Keratinocyte (primary cell): ENCODE measurements around the gene DLG1. TPM values are rescaled to one million over a fixed set of nuclear protein-coding genes. Genes with fewer than 3 reads are reported as not detected.

ENCODE experiments used
- DNase-seq: peaks from one replicate; pipeline ENCODE4 v3.0.0-alpha.2; 2011; ENCODE audit warnings: low read depth, missing footprints, low spot score
- FAIRE-seq: peaks from 2 replicates; lab custom pipeline; 2011; peaks lifted over from hg19 to GRCh38; lab: Jason Lieb, UNC
- H2AFZ ChIP-seq: 2 replicates; pipeline ENCODE4 v1.6.0; 2012; ENCODE audit warnings: low read length, control low read depth, inconsistent platforms; ENCODE audit not compliant: control insufficient read depth
- H3K27ac ChIP-seq: 2 replicates; pipeline ENCODE4 v1.5.1; 2011; ENCODE audit warnings: low read length; ENCODE audit not compliant: control insufficient read depth, insufficient read depth
- H3K27me3 ChIP-seq: 3 replicates; pipeline ENCODE4 v1.6.0; 2011; ENCODE audit warnings: low read length; ENCODE audit not compliant: control insufficient read depth, insufficient read depth; ENCODE audit errors: extremely low read depth
- H3K36me3 ChIP-seq, 2 experiments: 2 replicates in 1 of 2; 3 replicates in 1 of 2; pipeline ENCODE4 v1.5.1; 2011; ENCODE audit warnings: low read length in 2 of 2, mild to moderate bottlenecking in 1 of 2; ENCODE audit not compliant: control insufficient read depth in 2 of 2, insufficient read depth in 2 of 2; ENCODE audit errors: extremely low read depth in 1 of 2
- H3K4me1 ChIP-seq: 3 replicates; pipeline ENCODE4 v1.5.1; 2011; ENCODE audit warnings: low read length; ENCODE audit not compliant: control insufficient read depth, insufficient read depth; ENCODE audit errors: extremely low read depth
- H3K4me2 ChIP-seq: 3 replicates; pipeline ENCODE4 v1.6.0; 2011; ENCODE audit warnings: low read depth, low read length; ENCODE audit not compliant: control insufficient read depth, insufficient read depth; ENCODE audit errors: extremely low read depth
- H3K4me3 ChIP-seq, 3 experiments: fragments of 200-600 bp in 1 of 3; sonication (generic) in 1 of 3; 2 replicates in 2 of 3; 3 replicates in 1 of 3; pipeline ENCODE4 v1.5.1; 2011 to 2016; ENCODE audit warnings: low read length in 3 of 3, mild to moderate bottlenecking in 3 of 3, control low read depth in 2 of 3, inconsistent platforms in 1 of 3, low read depth in 1 of 3, mixed read lengths in 1 of 3, mixed run types in 1 of 3, moderate library complexity in 1 of 3; ENCODE audit not compliant: control insufficient read depth in 2 of 3, insufficient read depth in 2 of 3; ENCODE audit errors: extremely low read depth in 1 of 3
- H3K79me2 ChIP-seq: 2 replicates; pipeline ENCODE4 v1.6.0; 2012; ENCODE audit warnings: low read length; ENCODE audit not compliant: control insufficient read depth, insufficient read depth
- H3K9ac ChIP-seq: 3 replicates; pipeline ENCODE4 v1.6.0; 2011; ENCODE audit warnings: low read length; ENCODE audit not compliant: control insufficient read depth, insufficient read depth; ENCODE audit errors: extremely low read depth
- H3K9me1 ChIP-seq: 3 replicates; pipeline ENCODE4 v1.6.0; 2011; ENCODE audit warnings: low read length; ENCODE audit not compliant: control insufficient read depth, insufficient read depth; ENCODE audit errors: extremely low read depth
- H3K9me3 ChIP-seq: 2 replicates; pipeline ENCODE4 v1.5.1; 2012; ENCODE audit warnings: low read depth, low read length; ENCODE audit not compliant: control insufficient read depth
- H4K20me1 ChIP-seq: 3 replicates; pipeline ENCODE4 v1.6.0; 2011; ENCODE audit warnings: low read length; ENCODE audit not compliant: control insufficient read depth, insufficient read depth; ENCODE audit errors: extremely low read depth
- EZH2 ChIP-seq: IDR thresholded peaks from one replicate; pipeline ENCODE4 v1.6.1; 2012; ENCODE audit warnings: inconsistent platforms, mild to moderate bottlenecking, low read length, moderate library complexity
- dilution Hi-C: fragments of 300-500 bp; cut with MboI; formaldehyde crosslinking; loops from one replicate; pipeline ENCODE4 v1.7.0; 2020; ENCODE audit warnings: low sequenced_read_pairs; ENCODE audit not compliant: extremely low pct_ligation_motif_present
- polyA plus RNA-seq, 5 experiments: library from polyadenylated mRNA; depleted of rRNA in 3 of 5; stranded (reverse) in 3 of 5; stranded (forward) in 1 of 5; unstranded in 1 of 5; fragments of >200 nt; gene quantifications; 1 replicate in 1 of 5; 2 replicates in 3 of 5; 3 replicates in 1 of 5; pipeline versions ENCODE4 v1.2.1 to v1.2.3, GENCODE V29; 2011 to 2012; ENCODE audit warnings: missing spikeins in 2 of 5, low read depth in 1 of 5, low replicate concordance in 1 of 5
- TF ChIP-seq, protein P1 (sequence below), 3 experiments: IDR thresholded peaks in 1 of 3; conservative IDR thresholded peaks in 1 of 3; optimal IDR thresholded peaks in 1 of 3; 2 replicates in 2 of 3; 3 replicates in 1 of 3; pipeline versions ENCODE3 to v1.5.1; 2011; ENCODE audit warnings: low read length in 3 of 3, mild to moderate bottlenecking in 3 of 3, moderate library complexity in 2 of 3, control low read depth in 1 of 3, inconsistent platforms in 1 of 3; ENCODE audit not compliant: insufficient read depth in 2 of 3; ENCODE audit errors: extremely low read depth in 1 of 3

DLG1 gene
- polyA plus RNA-seq, 1 donor (not counting 4 experiments of a cell fraction or from before 2014, with no cell fraction given) = 139 TPM

DNA sequence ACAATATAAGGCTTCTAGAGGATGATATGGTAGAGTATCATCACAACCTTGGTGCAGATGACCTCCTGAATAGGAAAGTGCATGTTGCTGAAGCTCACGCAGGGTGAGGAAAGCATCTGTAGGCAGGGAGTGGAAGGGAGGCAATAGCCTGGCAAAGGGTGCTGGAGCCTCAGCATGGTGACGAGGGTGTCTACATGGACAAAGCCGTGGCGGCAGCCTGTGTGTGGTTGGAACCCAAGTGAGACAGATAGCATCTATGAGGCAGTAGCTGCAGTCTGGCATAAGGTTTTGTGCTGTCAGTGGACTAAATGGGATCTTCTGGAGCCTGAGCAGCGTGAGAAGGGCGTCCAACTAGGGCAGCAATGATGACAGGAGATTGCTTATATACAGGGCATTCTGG, 132.5 kb downstream of the DLG1 start:
- H3K36me3 ChIP-seq = peaks cover 10 to 18% of the 10 kb centered on the region in 2 experiments
- no peaks in the 10 kb centered on the region for H4K20me1 ChIP-seq
- no peak overlapping the region for H3K4me3 ChIP-seq
- dilution Hi-C loops = no loop called here
- no peaks in the 10 kb centered on the region for H3K27me3 ChIP-seq
- no peak for DNase-seq
- H3K4me1 ChIP-seq = peaks cover 15% of the 10 kb centered on the region
- no peaks in the 10 kb centered on the region for H3K9me3 ChIP-seq
- H3K27ac ChIP-seq = no peak overlapping the region
- FAIRE-seq = no peak
- H3K4me2 ChIP-seq = no peak overlapping the region
- peaks cover 87% of the 10 kb centered on the region for H3K79me2 ChIP-seq
- no peak overlapping the region for H2AFZ ChIP-seq
- no peak overlapping the region for H3K9ac ChIP-seq
- TF ChIP-seq, protein P1, sequence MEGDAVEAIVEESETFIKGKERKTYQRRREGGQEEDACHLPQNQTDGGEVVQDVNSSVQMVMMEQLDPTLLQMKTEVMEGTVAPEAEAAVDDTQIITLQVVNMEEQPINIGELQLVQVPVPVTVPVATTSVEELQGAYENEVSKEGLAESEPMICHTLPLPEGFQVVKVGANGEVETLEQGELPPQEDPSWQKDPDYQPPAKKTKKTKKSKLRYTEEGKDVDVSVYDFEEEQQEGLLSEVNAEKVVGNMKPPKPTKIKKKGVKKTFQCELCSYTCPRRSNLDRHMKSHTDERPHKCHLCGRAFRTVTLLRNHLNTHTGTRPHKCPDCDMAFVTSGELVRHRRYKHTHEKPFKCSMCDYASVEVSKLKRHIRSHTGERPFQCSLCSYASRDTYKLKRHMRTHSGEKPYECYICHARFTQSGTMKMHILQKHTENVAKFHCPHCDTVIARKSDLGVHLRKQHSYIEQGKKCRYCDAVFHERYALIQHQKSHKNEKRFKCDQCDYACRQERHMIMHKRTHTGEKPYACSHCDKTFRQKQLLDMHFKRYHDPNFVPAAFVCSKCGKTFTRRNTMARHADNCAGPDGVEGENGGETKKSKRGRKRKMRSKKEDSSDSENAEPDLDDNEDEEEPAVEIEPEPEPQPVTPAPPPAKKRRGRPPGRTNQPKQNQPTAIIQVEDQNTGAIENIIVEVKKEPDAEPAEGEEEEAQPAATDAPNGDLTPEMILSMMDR (optimal IDR thresholded peaks at IDR 0.05 in 1 of 3, IDR thresholded peaks at IDR 0.05 in 1 of 3, conservative IDR thresholded peaks at IDR 0.05 in 1 of 3; ENCODE audit: extremely low read depth in 1 of 3, insufficient read depth in 2 of 3, low read length in 3 of 3) = no peak
- no peak for TF ChIP-seq EZH2
- peaks cover 8% of the 10 kb centered on the region for H3K9me1 ChIP-seq

DNA sequence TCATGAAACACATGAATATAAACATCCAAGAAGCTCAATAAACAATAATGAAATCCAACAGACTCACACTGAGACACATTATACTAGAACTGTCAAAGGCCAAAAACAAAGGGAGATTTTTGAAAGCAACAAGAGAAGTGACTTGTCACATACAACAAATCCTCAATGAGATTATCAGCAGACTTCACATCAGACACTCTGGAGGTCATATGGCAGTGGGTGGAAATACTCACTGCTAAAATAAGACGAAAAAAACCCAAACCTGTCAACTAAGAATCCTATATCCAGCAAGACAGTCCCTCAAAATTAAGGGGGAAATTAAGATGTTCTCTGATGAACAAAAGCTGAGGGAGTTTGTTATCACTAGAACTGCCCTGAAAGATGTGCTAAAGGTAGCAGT, 143.4 kb downstream of the DLG1 start:
- no peak overlapping the region for H3K27ac ChIP-seq
- peaks cover 4 to 10% of the 10 kb centered on the region in 2 experiments for H3K36me3 ChIP-seq
- peaks cover 77% of the 10 kb centered on the region for H3K79me2 ChIP-seq
- DNase-seq = no peak
- H3K9me3 ChIP-seq = no peaks in the 10 kb centered on the region
- no peak overlapping the region for H2AFZ ChIP-seq
- no peak overlapping the region for H3K4me3 ChIP-seq
- H3K9me1 ChIP-seq = peaks cover 2% of the 10 kb centered on the region
- H4K20me1 ChIP-seq = peaks cover 9% of the 10 kb centered on the region
- H3K4me2 ChIP-seq = no peak overlapping the region
- no peaks in the 10 kb centered on the region for H3K27me3 ChIP-seq
- H3K9ac ChIP-seq = no peak overlapping the region
- H3K4me1 ChIP-seq = peaks cover 6% of the 10 kb centered on the region
- TF ChIP-seq, protein P1 (optimal IDR thresholded peaks at IDR 0.05 in 1 of 3, IDR thresholded peaks at IDR 0.05 in 1 of 3, conservative IDR thresholded peaks at IDR 0.05 in 1 of 3; ENCODE audit: extremely low read depth in 1 of 3, insufficient read depth in 2 of 3, low read length in 3 of 3) = no peak
- TF ChIP-seq EZH2 = no peak
- dilution Hi-C loops = no loop called here
- FAIRE-seq = peak; percentile 39
